RKO (cell line): Measurements from ENCODE around the gene ZNF420.

Source experiments
- DNase-seq: peaks from one replicate; pipeline ENCODE4 v3.0.0-alpha.2; 2016; ENCODE audit warnings: low spot score

Gene ZNF420

GRCh38 chr19:37148214-37148613 is 70.0 kb downstream of the ZNF420 start:
- no peak for DNase-seq

DNA sequence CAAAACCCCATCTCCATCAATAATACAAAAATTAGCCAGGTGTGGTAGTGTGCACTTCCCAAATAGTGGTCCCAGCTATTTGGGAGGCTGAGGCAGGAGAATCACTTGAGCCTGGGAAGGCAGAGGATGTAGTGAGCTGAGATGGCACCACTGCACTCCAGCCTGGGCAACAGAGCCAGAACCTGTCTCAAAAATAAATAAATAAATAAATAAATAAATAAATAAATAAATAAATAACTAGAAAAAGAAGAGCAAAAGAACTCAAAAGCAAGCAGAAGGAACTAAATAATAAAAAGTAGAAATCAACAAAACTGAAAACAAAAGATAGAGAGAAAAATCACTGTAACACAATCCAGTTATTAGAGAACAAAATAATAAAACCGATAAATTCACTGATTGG is 81.9 kb downstream of the ZNF420 start:
- no peak for DNase-seq

DNA sequence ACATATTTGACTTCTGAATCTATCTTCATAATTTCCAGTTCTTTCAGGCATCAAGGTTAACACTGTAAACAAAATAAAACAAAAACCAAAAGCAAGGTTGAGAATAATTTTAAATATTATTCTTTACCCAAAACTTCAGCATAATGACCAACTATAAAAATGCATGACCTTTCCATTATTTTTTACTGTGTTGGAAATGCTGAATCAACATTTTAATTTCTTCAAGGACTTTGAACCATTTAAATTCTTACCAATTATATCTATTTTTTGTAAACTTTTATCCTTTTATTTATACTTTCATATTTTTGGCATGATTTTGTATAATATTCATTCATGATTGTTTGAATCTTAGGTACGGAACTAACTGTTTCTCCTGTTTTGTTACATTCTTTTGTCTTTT is 87.4 kb downstream of the ZNF420 start:
- DNase-seq, result no peak

DNA sequence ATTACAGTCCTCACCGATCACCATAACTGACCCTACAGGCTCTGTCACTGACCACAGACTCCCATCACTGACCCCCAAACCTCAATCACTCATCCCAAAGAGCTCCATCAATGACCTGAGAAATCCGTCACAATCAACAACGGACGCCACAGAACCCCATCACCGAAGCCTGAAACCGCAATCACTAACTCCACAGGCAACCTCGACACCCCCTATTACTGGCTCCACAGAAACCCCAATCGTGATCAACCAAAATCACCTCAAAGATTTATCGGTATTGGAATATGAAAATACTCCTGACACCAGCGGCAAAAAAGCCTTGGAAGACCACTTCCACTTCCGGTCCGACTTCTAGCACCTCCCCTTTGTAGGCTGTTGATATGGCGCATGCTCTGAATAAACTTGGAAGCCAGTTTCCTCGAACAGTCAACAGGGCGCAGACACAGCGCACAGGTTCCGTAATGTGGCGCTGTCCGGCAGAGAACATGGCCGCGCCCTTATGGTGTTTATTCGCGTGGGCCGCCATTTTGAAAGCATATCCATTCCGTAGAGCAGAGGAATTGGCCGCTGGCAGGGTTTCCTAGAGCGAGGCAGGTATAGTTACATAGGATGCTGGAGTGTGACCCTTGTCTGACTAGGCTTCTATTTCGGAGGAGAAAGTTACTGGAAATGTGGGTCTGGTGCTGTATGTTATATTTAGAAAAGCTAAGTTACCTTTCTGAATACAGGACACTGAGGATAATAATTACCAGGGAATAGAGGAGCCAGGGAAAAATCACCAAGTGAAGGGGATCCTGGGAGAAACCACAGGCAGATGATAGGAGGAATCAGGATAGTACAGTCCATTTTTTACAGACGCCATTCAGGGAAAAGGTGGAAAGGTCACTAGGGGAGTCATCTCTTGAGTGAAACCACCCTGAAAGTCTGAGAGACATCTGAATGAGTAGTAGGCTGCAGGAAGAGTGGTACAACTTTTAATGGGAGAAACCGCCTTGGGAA is 94.4 kb downstream of the ZNF420 start, which contains the start of gene ZNF585A:
TSS of gene ZNF585A (minus strand) at position 328 of the 999 bp plus-strand sequence. CDS start 2,785 bp downstream, outside the sequence.
- peak; percentile 99 for DNase-seq
